Neutrophil (primary cell): ENCODE measurements around the gene ACIN1.

ENCODE experiments used
- H3K27ac ChIP-seq: fragments of 200-600 bp; sonication (generic); 2 replicates; pipeline ENCODE4 v1.5.1; 2016; ENCODE audit warnings: mild to moderate bottlenecking, moderate library complexity
- H3K27me3 ChIP-seq: fragments of 200-600 bp; sonication (generic); 2 replicates; pipeline ENCODE4 v1.6.0; 2016; ENCODE audit warnings: mild to moderate bottlenecking
- H3K36me3 ChIP-seq: fragments of 200-600 bp; sonication (generic); 2 replicates; pipeline ENCODE4 v1.5.1; 2017
- H3K4me1 ChIP-seq, 2 experiments: fragments of 200-600 bp in 1 of 2; sonication (generic) in 1 of 2; 1 replicate in 1 of 2; 2 replicates in 1 of 2; pipeline versions ENCODE4 v1.5.1 to v1.6.1; 2013 to 2016; ENCODE audit warnings: low read depth in 1 of 2, low read length in 1 of 2, mild to moderate bottlenecking in 1 of 2, moderate library complexity in 1 of 2; ENCODE audit not compliant: control insufficient read depth in 1 of 2, insufficient read depth in 1 of 2
- H3K4me3 ChIP-seq, 2 experiments: fragments of 200-600 bp in 1 of 2; sonication (generic) in 1 of 2; 1 replicate in 1 of 2; 2 replicates in 1 of 2; pipeline ENCODE4 v1.5.1; 2013 to 2016; ENCODE audit warnings: low read depth in 1 of 2, low read length in 1 of 2, mild to moderate bottlenecking in 1 of 2, moderate library complexity in 1 of 2
- H3K9me3 ChIP-seq: fragments of 200-600 bp; sonication (generic); 2 replicates; pipeline ENCODE4 v1.5.1; 2016
- TF ChIP-seq, protein P1 (sequence below): fragments of 200-600 bp; sonication (generic); IDR thresholded peaks from 2 replicates; pipeline ENCODE4 v1.5.1; 2016; ENCODE audit warnings: antibody characterized with exemption

ACIN1 gene

DNA sequence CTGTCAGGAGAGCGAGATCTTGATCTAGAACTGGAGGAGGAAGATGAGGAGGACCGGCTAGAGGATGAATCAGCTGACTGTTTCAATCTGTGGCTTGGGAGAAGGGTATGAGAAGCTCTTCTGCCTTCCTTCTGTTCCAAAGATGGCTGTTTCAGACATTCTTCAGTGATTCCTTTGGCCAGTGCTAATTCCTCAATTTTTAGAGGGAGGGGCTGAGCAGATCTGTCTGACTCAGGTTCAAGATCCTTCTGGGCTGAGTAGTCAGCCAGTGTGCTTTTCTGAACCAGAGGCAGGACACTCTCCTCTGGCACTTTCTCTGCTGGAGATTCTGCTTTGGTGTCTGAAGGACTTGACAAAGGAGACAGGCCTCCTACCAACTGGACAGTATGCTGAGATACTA, 15.2 kb downstream of the ACIN1 start:
- H3K9me3 ChIP-seq: no peaks in the 10 kb centered on the region
- no peak overlapping the region for H3K27ac ChIP-seq
- no peaks in the 10 kb centered on the region for H3K27me3 ChIP-seq
- H3K4me1 ChIP-seq: no peaks in the 10 kb centered on the region
- H3K4me3 ChIP-seq: no peak overlapping the region
- TF ChIP-seq, protein P1, sequence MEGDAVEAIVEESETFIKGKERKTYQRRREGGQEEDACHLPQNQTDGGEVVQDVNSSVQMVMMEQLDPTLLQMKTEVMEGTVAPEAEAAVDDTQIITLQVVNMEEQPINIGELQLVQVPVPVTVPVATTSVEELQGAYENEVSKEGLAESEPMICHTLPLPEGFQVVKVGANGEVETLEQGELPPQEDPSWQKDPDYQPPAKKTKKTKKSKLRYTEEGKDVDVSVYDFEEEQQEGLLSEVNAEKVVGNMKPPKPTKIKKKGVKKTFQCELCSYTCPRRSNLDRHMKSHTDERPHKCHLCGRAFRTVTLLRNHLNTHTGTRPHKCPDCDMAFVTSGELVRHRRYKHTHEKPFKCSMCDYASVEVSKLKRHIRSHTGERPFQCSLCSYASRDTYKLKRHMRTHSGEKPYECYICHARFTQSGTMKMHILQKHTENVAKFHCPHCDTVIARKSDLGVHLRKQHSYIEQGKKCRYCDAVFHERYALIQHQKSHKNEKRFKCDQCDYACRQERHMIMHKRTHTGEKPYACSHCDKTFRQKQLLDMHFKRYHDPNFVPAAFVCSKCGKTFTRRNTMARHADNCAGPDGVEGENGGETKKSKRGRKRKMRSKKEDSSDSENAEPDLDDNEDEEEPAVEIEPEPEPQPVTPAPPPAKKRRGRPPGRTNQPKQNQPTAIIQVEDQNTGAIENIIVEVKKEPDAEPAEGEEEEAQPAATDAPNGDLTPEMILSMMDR: no peak
- H3K36me3 ChIP-seq: peaks cover 99% of the 10 kb centered on the region

DNA sequence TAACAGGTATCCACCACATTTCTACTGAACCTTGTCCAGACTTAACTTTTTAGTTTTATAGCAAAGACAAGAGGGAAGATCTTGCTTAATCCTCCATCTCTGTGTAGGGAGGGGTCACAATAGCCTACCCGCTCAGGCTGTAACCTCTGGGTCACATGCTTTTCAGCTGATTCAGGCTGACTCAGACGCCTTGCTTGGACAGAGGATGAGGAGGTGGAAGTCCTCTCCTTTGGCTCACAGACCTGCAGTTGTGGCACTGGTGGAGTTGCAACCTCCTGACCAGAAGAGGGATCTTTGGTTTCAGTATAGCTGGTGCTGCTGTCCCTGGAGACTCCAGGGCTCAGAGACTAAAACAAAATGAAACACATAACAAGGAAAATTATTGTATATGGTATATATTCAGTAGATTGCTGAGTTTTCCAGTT, 16.2 kb downstream of the ACIN1 start:
- H3K27ac ChIP-seq: peak overlapping the region; percentile 36

DNA sequence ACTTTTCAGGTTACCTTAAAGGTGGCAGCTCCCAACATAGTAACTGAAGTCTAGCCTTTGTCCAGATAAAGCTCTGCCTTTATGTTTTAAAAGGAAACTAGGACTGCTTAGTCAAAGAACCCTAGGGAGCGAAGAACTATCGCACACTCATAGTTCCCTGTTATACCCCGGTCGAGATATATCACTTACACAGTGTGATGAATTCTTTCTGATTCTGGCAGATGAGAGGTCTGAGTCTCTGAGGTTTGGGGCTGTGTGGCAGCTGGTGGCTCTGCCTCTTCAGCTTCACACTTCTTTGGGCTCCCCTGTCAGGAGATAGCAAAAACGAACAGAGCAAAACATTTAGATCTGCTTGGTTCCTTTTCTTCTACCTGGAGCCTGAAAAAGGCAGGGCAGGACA, 17.0 kb downstream of the ACIN1 start:
- TF ChIP-seq, protein P1: no peak
- Histone ChIP-seq H3K27me3 (no peaks in the 10 kb centered on the region), H3K27ac (no peak overlapping the region), H3K36me3 (peaks cover 99% of the 10 kb centered on the region), H3K9me3 (no peaks in the 10 kb centered on the region), H3K4me1 (no peaks in the 10 kb centered on the region), H3K4me3 (no peak overlapping the region)

More for the DNA sequence above, 16.2 kb downstream of the ACIN1 start:
- no peaks in the 10 kb centered on the region for H3K4me1 ChIP-seq
- no peaks in the 10 kb centered on the region for H3K9me3 ChIP-seq
- TF ChIP-seq, protein P1: no peak
- peaks cover 99% of the 10 kb centered on the region for H3K36me3 ChIP-seq
- no peak overlapping the region for H3K4me3 ChIP-seq
- no peaks in the 10 kb centered on the region for H3K27me3 ChIP-seq

DNA sequence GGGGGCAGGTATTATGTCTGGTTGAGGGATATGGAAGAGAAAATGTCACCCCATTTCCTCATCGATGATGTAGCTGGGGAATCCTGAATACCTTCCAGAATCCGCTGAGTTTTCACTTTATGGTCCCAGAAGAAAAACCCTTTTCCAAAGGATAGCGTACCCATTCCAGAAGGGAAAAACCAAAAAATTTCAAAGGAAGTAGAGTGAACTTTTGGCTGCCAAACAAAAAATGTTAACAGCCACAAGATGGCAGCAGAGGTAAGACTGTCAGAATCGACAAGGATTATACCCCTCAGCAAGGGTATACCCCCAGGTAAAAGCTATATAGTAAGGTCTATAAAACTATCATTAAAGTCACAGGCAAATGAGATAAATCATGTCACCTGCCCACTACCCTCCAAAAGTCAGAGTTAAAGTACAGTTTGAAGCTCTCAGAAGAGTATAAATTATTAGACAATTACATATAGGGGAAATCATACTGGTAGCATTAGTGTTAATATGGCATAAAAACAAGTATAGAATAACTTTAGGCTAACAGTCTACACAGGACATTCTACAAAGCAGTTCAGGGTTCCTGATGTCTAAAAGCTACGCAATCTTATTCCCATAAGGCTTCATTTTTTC, 18.0 kb downstream of the ACIN1 start:
- no peaks in the 10 kb centered on the region for H3K27me3 ChIP-seq
- peaks cover 100% of the 10 kb centered on the region for H3K36me3 ChIP-seq
- no peaks in the 10 kb centered on the region for H3K9me3 ChIP-seq
- H3K4me3 ChIP-seq: no peak overlapping the region
- peaks cover 5 to 6% of the 10 kb centered on the region in 2 experiments for H3K4me1 ChIP-seq
- H3K27ac ChIP-seq: no peak overlapping the region
- TF ChIP-seq, protein P1: peak; percentile 16

DNA sequence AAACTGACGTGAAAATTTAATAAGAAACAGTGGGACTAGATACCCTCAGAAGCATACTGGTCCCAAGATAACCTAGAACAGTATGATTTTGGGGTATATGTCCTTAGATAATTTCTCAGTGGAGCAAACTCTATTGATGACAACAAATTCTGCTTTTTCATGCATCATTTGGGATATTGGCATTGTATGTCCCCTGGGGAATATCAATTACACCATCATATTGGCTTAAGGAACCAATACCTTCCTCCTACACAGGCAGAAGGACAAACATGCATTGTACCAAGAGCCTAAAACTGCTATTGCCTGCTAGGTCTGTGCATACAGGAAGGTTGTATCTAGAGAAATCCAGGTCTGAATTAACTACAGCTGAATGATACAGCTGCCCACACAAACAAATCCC, 20.0 kb downstream of the ACIN1 start:
- peaks cover 81% of the 10 kb centered on the region for H3K36me3 ChIP-seq
- TF ChIP-seq, protein P1: no peak
- no peaks in the 10 kb centered on the region for H3K27me3 ChIP-seq
- no peaks in the 10 kb centered on the region for H3K9me3 ChIP-seq
- peaks cover 18 to 20% of the 10 kb centered on the region in 2 experiments for H3K4me1 ChIP-seq
- no peak overlapping the region for H3K27ac ChIP-seq
- H3K4me3 ChIP-seq: no peak overlapping the region
